Measurements from ENCODE around the gene ZBTB7A. TPM values are rescaled to one million over a fixed set of nuclear protein-coding genes. Genes with fewer than 3 reads are reported as not detected.

Gene ZBTB7A
- total RNA-seq, 1 donor = 42.7 TPM

- no peaks in the 10 kb centered on the region for H3K9me3 ChIP-seq (ENCODE audit: low read depth, low read length)
- no peaks in the 10 kb centered on the region for H3K27me3 ChIP-seq (ENCODE audit: insufficient read depth, low read length)
- no peak for DNase-seq (ENCODE audit: insufficient read length, low spot score, missing footprints)
- peaks cover 12% of the 10 kb centered on the region for H4K20me1 ChIP-seq (ENCODE audit: insufficient read depth, low read length)
- no peak overlapping the region for H2AFZ ChIP-seq (ENCODE audit: low read length)
- H3K36me3 ChIP-seq (ENCODE audit: insufficient read depth, low read length) = peaks cover 26% of the 10 kb centered on the region
- H3K27ac ChIP-seq (ENCODE audit: low read depth, low read length) = no peak overlapping the region
- no peak for TF ChIP-seq CTCF (IDR thresholded peaks at IDR 0.05; ENCODE audit: extremely low read depth, low read depth, low read length)
- no peaks in the 10 kb centered on the region for H3K4me1 ChIP-seq (ENCODE audit: insufficient read depth, low read length)
- no peak overlapping the region for H3K4me2 ChIP-seq (ENCODE audit: insufficient read depth, low read length)
- H3K79me2 ChIP-seq (ENCODE audit: insufficient read depth, low read length) = no peaks in the 10 kb centered on the region
- no peak overlapping the region for H3K4me3 ChIP-seq (ENCODE audit: insufficient read depth, low read length)
These were observed 36.1 kb downstream of the ZBTB7A start for GRCh38 chr19:4030552-4030951.

GRCh38 chr19:4029247-4029614 lies 37.5 kb downstream of the ZBTB7A start:
- TF ChIP-seq CTCF (IDR thresholded peaks at IDR 0.05; ENCODE audit: extremely low read depth, low read depth, low read length) = no peak
- Histone ChIP-seq H3K27me3 (ENCODE audit: insufficient read depth, low read length) (no peaks in the 10 kb centered on the region), H3K27ac (ENCODE audit: low read depth, low read length) (no peak overlapping the region)

GRCh38 chr19:4028334-4029246 lies 38.1 kb downstream of the ZBTB7A start:
- peaks cover 7% of the 10 kb centered on the region for H3K79me2 ChIP-seq (ENCODE audit: insufficient read depth, low read length)
- no peak overlapping the region for H3K27ac ChIP-seq (ENCODE audit: low read depth, low read length)
- H3K27me3 ChIP-seq (ENCODE audit: insufficient read depth, low read length) = no peaks in the 10 kb centered on the region
- H3K4me2 ChIP-seq (ENCODE audit: insufficient read depth, low read length) = no peak overlapping the region
- no peak for DNase-seq (ENCODE audit: insufficient read length, low spot score, missing footprints)
- no peak overlapping the region for H2AFZ ChIP-seq (ENCODE audit: low read length)
- H3K4me1 ChIP-seq (ENCODE audit: insufficient read depth, low read length) = no peaks in the 10 kb centered on the region
- peaks cover 25% of the 10 kb centered on the region for H3K36me3 ChIP-seq (ENCODE audit: insufficient read depth, low read length)
- H4K20me1 ChIP-seq (ENCODE audit: insufficient read depth, low read length) = peaks cover 3% of the 10 kb centered on the region
- no peak overlapping the region for H3K4me3 ChIP-seq (ENCODE audit: insufficient read depth, low read length)
- no peaks in the 10 kb centered on the region for H3K9me3 ChIP-seq (ENCODE audit: low read depth, low read length)
- no peak for TF ChIP-seq CTCF (IDR thresholded peaks at IDR 0.05; ENCODE audit: extremely low read depth, low read depth, low read length)

More at GRCh38 chr19:4029247-4029614, 37.5 kb downstream of the ZBTB7A start:
- Histone ChIP-seq H3K4me2 (ENCODE audit: insufficient read depth, low read length) (no peak overlapping the region), H3K79me2 (ENCODE audit: insufficient read depth, low read length) (peaks cover 4% of the 10 kb centered on the region), H3K9me3 (ENCODE audit: low read depth, low read length) (no peaks in the 10 kb centered on the region), H3K36me3 (ENCODE audit: insufficient read depth, low read length) (peaks cover 29% of the 10 kb centered on the region), H3K4me3 (ENCODE audit: insufficient read depth, low read length) (no peak overlapping the region), H3K4me1 (ENCODE audit: insufficient read depth, low read length) (no peaks in the 10 kb centered on the region), H2AFZ (ENCODE audit: low read length) (no peak overlapping the region), H4K20me1 (ENCODE audit: insufficient read depth, low read length) (peaks cover 3% of the 10 kb centered on the region)
- no peak for DNase-seq (ENCODE audit: insufficient read length, low spot score, missing footprints)

GRCh38 chr19:4027146-4027545 lies 39.6 kb downstream of the ZBTB7A start:
- Histone ChIP-seq H3K9me3 (ENCODE audit: low read depth, low read length) (no peaks in the 10 kb centered on the region), H3K36me3 (ENCODE audit: insufficient read depth, low read length) (peaks cover 16% of the 10 kb centered on the region), H3K27ac (ENCODE audit: low read depth, low read length) (no peak overlapping the region), H3K4me1 (ENCODE audit: insufficient read depth, low read length) (no peaks in the 10 kb centered on the region), H3K79me2 (ENCODE audit: insufficient read depth, low read length) (peaks cover 15% of the 10 kb centered on the region), H4K20me1 (ENCODE audit: insufficient read depth, low read length) (peaks cover 3% of the 10 kb centered on the region), H3K4me3 (ENCODE audit: insufficient read depth, low read length) (no peak overlapping the region), H3K4me2 (ENCODE audit: insufficient read depth, low read length) (no peak overlapping the region), H3K27me3 (ENCODE audit: insufficient read depth, low read length) (no peaks in the 10 kb centered on the region), H2AFZ (ENCODE audit: low read length) (no peak overlapping the region)
- no peak for TF ChIP-seq CTCF (IDR thresholded peaks at IDR 0.05; ENCODE audit: extremely low read depth, low read depth, low read length)
- DNase-seq (ENCODE audit: insufficient read length, low spot score, missing footprints) = no peak
